OCI-LY7 (cell line): ENCODE data around the gene GLYR1. TPM values are rescaled to one million over a fixed set of nuclear protein-coding genes. Genes with fewer than 3 reads are reported as not detected.

ENCODE experiments used
- BruUV-seq: library from RNA; stranded (reverse); fragments of 400-500 nt; replicated peaks from 2 replicates; lab custom pipeline; 2021; lab: Mats Ljungman, UMichigan
- CTCF ChIA-PET: fragments of 300-600 bp; sonication (Branson Sonifier 250); formaldehyde crosslinking; loops from one replicate; lab custom pipeline; 2022; ENCODE audit warnings: antibody characterized with exemption; ENCODE audit not compliant: unreplicated experiment; lab: Charles Lee
- POLR2A ChIA-PET: fragments of 300-600 bp; sonication (Branson Sonifier 250); formaldehyde crosslinking; loops from one replicate; lab custom pipeline; 2022; ENCODE audit warnings: antibody characterized with exemption; lab: Charles Lee
- DNase-seq: peaks from one replicate; pipeline ENCODE4 v3.0.0-alpha.2; 2015; ENCODE audit warnings: low spot score
- H2AFZ ChIP-seq: fragments of 200-600 bp; sonication (generic), shearing (Covaris generic); 2 replicates; pipeline ENCODE4 v1.6.1; 2014; ENCODE audit warnings: mild to moderate bottlenecking, antibody characterized with exemption, low read length, moderate library complexity
- H3K27ac ChIP-seq: fragments of 200-600 bp; sonication (generic); 2 replicates; pipeline ENCODE4 v1.5.1; 2014; ENCODE audit warnings: mixed run types, low read depth, mild to moderate bottlenecking, moderate library complexity, low read length, inconsistent platforms; ENCODE audit not compliant: poor library complexity, severe bottlenecking
- H3K36me3 ChIP-seq: fragments of 200-600 bp; sonication (generic); 2 replicates; pipeline ENCODE4 v1.6.1; 2014; ENCODE audit warnings: mild to moderate bottlenecking, antibody characterized with exemption, low read length, moderate library complexity, mixed read lengths; ENCODE audit not compliant: insufficient read depth
- H3K4me1 ChIP-seq: fragments of 200-600 bp; sonication (generic); 2 replicates; pipeline ENCODE4 v1.5.1; 2014; ENCODE audit warnings: mild to moderate bottlenecking, low read length; ENCODE audit not compliant: insufficient read depth, poor library complexity, severe bottlenecking
- H3K4me2 ChIP-seq: fragments of 200-600 bp; sonication (generic); 2 replicates; pipeline ENCODE4 v1.6.1; 2014; ENCODE audit warnings: mild to moderate bottlenecking, low read length
- H3K4me3 ChIP-seq: fragments of 200-600 bp; sonication (generic); 2 replicates; pipeline ENCODE4 v1.5.1; 2014; ENCODE audit warnings: mild to moderate bottlenecking, low read depth, low read length; ENCODE audit not compliant: poor library complexity, severe bottlenecking
- H3K79me2 ChIP-seq: fragments of 200-600 bp; sonication (generic); 2 replicates; pipeline ENCODE4 v1.6.1; 2016; ENCODE audit warnings: low read depth, mild to moderate bottlenecking, low read length, moderate library complexity, mixed read lengths; ENCODE audit not compliant: insufficient read depth
- H3K9me2 ChIP-seq: fragments of 200-600 bp; sonication (generic); 2 replicates; pipeline ENCODE4 v1.6.1; 2016; ENCODE audit warnings: mild to moderate bottlenecking, low read length, mixed read lengths; ENCODE audit not compliant: insufficient read depth
- H3K9me3 ChIP-seq: fragments of 200-600 bp; sonication (generic); 2 replicates; pipeline ENCODE4 v1.6.1; 2014; ENCODE audit warnings: mild to moderate bottlenecking, mixed run types, low read length, mixed read lengths
- H4K20me1 ChIP-seq: fragments of 200-600 bp; sonication (generic); 2 replicates; pipeline ENCODE4 v1.6.1; 2014; ENCODE audit warnings: mild to moderate bottlenecking, antibody characterized with exemption, low read length, moderate library complexity, mixed read lengths; ENCODE audit not compliant: insufficient read depth
- CTCF ChIP-seq: fragments of 200-600 bp; sonication (generic); conservative IDR thresholded peaks from 2 replicates; pipeline ENCODE4 v1.5.1; 2014; ENCODE audit warnings: mild to moderate bottlenecking, antibody characterized with exemption, low read length, moderate library complexity, mixed read lengths
- EZH2phosphoT487 ChIP-seq: fragments of 200-600 bp; sonication (generic); IDR thresholded peaks from 2 replicates; pipeline ENCODE4 v1.6.1; 2018; ENCODE audit warnings: low read depth, borderline replicate concordance, mild to moderate bottlenecking, mixed run types, antibody characterized with exemption, low read length, moderate library complexity, mixed read lengths
- intact Hi-C: fragments of 100-400 bp; cut with micrococcal nuclease; formaldehyde crosslinking; loops from one replicate; pipeline ENCODE4 v1.10.0; 2022; ENCODE audit not compliant: unreplicated experiment
- total RNA-seq, 2 experiments: library from RNA; depleted of rRNA in 1 of 2; stranded (reverse); fragments of >200 nt in 1 of 2; shearing (Covaris generic) in 1 of 2; gene quantifications; 2 replicates each; pipeline ENCODE4 v1.2.3, GENCODE V29; 2014 to 2022

The GLYR1 gene
- total RNA-seq, 2 experiments from 2014 or later: 48.4 to 113 TPM

GRCh38 chr16:4865231-4865860 lies 18.3 kb upstream of the GLYR1 start:
- peaks cover 57% of the 10 kb centered on the region; the same call in 1 of the 2 replicates for H3K79me2 ChIP-seq

DNA sequence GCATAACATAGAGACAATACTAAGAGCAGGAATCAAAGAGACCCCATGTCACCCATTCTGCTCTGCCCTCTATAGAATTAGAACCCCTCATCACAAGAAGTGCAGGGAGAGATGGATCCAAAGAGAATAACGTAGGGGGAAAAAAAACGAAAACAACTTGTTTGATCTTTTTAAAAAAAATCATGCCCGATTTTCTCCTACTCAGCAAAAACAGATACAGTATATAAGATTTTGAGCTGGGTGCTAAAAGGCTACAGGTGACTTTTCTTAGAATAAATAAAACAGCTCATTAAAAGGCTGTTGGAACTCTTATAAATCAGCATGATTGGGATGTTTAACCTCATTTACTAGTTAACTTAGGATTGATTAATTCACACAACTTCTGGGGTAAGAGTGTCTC lies 17.6 kb upstream of the GLYR1 start:
- no peaks in the 10 kb centered on the region for H3K9me3 ChIP-seq
- POLR2A ChIA-PET: no interaction called here
- no peak overlapping the region for H3K4me3 ChIP-seq
- peaks cover 91% of the 10 kb centered on the region for H3K36me3 ChIP-seq
- no peak for TF ChIP-seq EZH2phosphoT487
- no peak for TF ChIP-seq CTCF
- intact Hi-C loops: no loop called here
- CTCF ChIA-PET: no interaction called here
- no peaks in the 10 kb centered on the region for H3K4me1 ChIP-seq
- H4K20me1 ChIP-seq: peaks cover 5% of the 10 kb centered on the region; the same call in 1 of the 2 replicates
- BruUV-seq: no TSS peak
- no peak overlapping the region for H2AFZ ChIP-seq
- H3K79me2 ChIP-seq: peaks cover 57% of the 10 kb centered on the region; the same call in 1 of the 2 replicates
- H3K9me2 ChIP-seq: no peaks in the 10 kb centered on the region
- no peak overlapping the region for H3K4me2 ChIP-seq
- no peak overlapping the region for H3K27ac ChIP-seq
- no peak for DNase-seq

More at GRCh38 chr16:4865231-4865860, 18.3 kb upstream of the GLYR1 start:
- CTCF ChIA-PET: no interaction called here
- Histone ChIP-seq H3K36me3 (peaks cover 91% of the 10 kb centered on the region), H3K9me2 (no peaks in the 10 kb centered on the region), H4K20me1 (peaks cover 5% of the 10 kb centered on the region; the same call in 1 of the 2 replicates), H3K27ac (no peak overlapping the region), H3K4me1 (no peaks in the 10 kb centered on the region), H2AFZ (no peak overlapping the region), H3K4me3 (no peak overlapping the region), H3K9me3 (no peaks in the 10 kb centered on the region), H3K4me2 (no peak overlapping the region)
- intact Hi-C loops: no loop called here
- TF ChIP-seq EZH2phosphoT487 (no peak), CTCF (no peak)
- BruUV-seq: no TSS peak
- DNase-seq: no peak
- POLR2A ChIA-PET: interaction anchor here (0.5 kb wide), 1 partner anchor 157 kb away, joined by 3 read pairs; no protein-coding TSS in a partner anchor

DNA sequence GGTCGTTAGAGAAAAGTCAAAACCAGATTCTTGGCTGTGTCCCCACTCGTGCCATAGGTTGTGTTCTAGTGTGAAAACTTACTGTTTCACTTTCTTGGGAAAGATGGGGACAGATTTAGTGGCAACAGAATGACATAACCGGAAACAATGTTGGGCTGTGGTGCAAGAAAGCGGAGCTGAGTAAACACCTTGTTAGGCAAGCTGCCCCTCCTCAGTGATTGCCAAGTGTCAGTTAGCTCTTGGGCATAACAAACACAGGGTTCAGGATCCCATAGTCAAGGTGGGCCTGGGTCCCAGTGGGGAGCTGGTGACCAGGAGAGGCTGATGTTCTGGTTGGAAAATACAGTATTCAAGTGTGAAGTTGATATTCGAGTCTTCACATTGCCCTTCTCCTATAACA lies 15.6 kb upstream of the GLYR1 start:
- H3K4me1 ChIP-seq: no peaks in the 10 kb centered on the region
- no peaks in the 10 kb centered on the region for H3K9me2 ChIP-seq
- H3K9me3 ChIP-seq: no peaks in the 10 kb centered on the region
- POLR2A ChIA-PET: interaction anchor here (1.0 kb wide), 1 partner anchor 16 kb away, joined by 3 read pairs; the partner anchor contains the start of genes GLYR1 and UBN1
- no peak overlapping the region for H3K4me2 ChIP-seq
- peaks cover 48% of the 10 kb centered on the region; the same call in 1 of the 2 replicates for H3K79me2 ChIP-seq
- no TSS peak for BruUV-seq
- no peak for TF ChIP-seq EZH2phosphoT487
- TF ChIP-seq CTCF: no peak
- CTCF ChIA-PET: no interaction called here
- intact Hi-C loops: no loop called here
- H3K4me3 ChIP-seq: no peak overlapping the region
- DNase-seq: no peak
- no peaks in the 10 kb centered on the region; the same call in 1 of the 2 replicates for H4K20me1 ChIP-seq
- no peak overlapping the region for H2AFZ ChIP-seq
- no peak overlapping the region for H3K27ac ChIP-seq
- H3K36me3 ChIP-seq: peaks cover 91% of the 10 kb centered on the region
